ENCODE measurements around the gene BRSK1.

- TF ChIP-seq CTCF (IDR thresholded peaks at IDR 0.05) (no peak), EZH2phosphoT487 (IDR thresholded peaks at IDR 0.05) (no peak), EZH2 (IDR thresholded peaks at IDR 0.05) (no peak)
These were observed 43.1 kb upstream of the BRSK1 start for GRCh38 chr19:55240713-55241020.

All from neural progenitor cell (in vitro differentiated cells).